C4-2B (cell line): ENCODE results near the gene DPF3.

Experiments
- ZFX ChIP-seq: fragments of 450-650 bp; IDR thresholded peaks from 2 replicates; pipeline ENCODE4 v1.6.1; 2017
- TF ChIP-seq, protein P1 (sequence below): fragments of 450-650 bp; conservative IDR thresholded peaks from 2 replicates; pipeline ENCODE4 v1.5.1; 2017; ENCODE audit warnings: mild to moderate bottlenecking

DNA sequence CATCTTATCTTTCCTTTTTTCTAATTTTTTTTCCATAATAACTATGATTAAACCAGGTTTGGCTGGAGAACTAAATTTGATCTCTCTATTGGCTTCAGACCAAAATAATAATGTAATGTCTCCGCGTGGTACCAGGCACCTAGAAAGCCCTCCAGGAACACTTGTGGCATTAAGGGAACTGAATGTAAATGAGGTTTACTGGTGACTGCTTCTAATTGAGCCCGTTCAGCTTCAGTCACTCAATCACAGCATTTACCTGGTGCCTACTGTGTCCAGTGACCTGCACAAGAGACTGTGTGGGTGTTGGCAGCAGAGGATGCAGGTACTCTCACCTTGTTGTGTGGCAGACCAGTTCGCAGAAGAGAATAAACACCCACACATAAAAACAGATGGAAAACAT is 302.5 kb downstream of the DPF3 start:
- TF ChIP-seq, protein P1, sequence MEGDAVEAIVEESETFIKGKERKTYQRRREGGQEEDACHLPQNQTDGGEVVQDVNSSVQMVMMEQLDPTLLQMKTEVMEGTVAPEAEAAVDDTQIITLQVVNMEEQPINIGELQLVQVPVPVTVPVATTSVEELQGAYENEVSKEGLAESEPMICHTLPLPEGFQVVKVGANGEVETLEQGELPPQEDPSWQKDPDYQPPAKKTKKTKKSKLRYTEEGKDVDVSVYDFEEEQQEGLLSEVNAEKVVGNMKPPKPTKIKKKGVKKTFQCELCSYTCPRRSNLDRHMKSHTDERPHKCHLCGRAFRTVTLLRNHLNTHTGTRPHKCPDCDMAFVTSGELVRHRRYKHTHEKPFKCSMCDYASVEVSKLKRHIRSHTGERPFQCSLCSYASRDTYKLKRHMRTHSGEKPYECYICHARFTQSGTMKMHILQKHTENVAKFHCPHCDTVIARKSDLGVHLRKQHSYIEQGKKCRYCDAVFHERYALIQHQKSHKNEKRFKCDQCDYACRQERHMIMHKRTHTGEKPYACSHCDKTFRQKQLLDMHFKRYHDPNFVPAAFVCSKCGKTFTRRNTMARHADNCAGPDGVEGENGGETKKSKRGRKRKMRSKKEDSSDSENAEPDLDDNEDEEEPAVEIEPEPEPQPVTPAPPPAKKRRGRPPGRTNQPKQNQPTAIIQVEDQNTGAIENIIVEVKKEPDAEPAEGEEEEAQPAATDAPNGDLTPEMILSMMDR, result no peak
- no peak for TF ChIP-seq ZFX
